GM21723 (cell line): ENCODE data around the gene RPL14.
"Not testable (repeated sequence)": the region's sequence is repeated elsewhere in the genome, so short reads cannot be mapped to it uniquely, and the experiment has no call there.

Source experiments
- ATAC-seq: cut with Tn5 transposase; IDR thresholded peaks from one replicate; pipeline ENCODE4 v1.9.1; 2021; ENCODE audit warnings: mild to moderate bottlenecking, moderate library complexity; ENCODE audit not compliant: unreplicated experiment

RPL14 gene

GRCh38 chr3:40461161-40461560 lies 4.0 kb downstream of the RPL14 start:
- no peak for ATAC-seq

DNA sequence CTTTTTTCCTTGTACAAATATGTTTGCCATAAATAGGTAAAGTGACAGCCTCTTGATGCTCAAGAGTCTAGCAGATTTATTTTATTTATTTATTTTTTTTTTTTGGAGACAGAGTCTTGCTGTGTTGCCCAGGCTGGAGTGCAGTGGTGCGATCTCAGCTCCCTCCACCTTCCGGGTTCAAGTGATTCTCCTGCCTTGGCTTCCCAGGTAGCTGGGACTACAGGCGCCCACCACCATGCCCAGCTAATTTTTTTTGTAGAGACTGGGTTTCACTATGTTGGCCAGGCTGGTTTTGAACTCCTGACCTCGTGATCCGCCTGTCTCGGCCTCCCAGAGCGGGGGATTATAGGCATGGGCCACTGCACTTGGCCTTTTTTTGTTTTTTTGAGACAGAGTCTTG lies 5.7 kb downstream of the RPL14 start:
- ATAC-seq, result not testable (repeated sequence)

DNA sequence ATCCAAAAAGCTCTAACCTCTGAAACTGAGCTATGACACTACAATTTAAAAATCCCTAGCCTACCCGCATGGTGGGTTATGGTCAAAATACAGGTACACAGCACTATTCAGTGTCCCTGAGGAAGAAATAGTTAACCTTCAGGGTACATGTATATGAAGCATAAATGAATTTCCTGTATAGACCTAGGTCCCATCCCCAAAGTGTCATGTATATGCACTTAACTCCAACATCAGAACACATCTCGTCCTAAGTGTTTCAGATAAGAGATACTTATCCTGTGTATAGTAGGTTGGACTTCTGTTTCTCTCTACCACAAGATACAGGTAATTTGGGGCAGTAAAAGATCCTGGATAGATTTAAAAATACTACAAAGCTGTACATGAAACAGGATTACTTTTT lies 6.4 kb downstream of the RPL14 start:
- no peak for ATAC-seq

DNA sequence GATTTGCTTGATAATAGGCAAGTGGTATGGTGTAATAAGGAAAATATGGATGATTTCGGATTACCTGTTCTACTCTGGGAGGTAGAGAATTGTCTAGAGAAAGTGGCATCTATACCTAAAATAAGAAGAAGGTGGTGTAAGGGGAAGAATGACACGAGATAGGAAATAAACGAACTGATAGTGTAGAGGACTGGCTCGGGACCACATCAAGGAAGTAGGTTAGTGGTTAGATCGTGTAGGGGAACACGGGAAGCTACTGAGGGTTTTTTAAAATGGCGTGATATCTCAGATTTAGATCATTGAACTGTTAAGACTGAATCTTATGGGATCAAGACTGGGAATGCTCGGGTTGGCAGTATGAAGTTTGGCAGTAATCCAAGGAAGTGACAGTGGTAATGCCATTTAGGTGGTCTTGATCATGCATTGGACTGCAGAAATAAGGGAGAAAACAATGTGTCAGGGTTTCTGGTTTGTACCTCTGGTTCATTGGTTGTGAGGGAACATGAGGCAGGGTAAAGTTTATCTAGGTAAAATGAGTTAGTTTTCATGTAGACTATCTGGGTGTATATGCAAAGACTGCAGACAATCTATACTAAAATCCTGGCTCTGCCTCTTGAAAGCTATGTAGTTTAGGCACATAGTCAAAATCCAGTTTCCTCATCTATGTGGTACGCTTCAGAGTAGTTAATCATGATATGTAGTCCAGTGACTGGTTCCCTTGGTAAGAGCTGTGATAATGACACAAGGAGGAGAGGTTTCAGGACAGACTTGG lies 7.4 kb downstream of the RPL14 start:
- ATAC-seq, result no peak

GRCh38 chr3:40465111-40465407 lies 7.9 kb downstream of the RPL14 start:
- ATAC-seq, result no peak

DNA sequence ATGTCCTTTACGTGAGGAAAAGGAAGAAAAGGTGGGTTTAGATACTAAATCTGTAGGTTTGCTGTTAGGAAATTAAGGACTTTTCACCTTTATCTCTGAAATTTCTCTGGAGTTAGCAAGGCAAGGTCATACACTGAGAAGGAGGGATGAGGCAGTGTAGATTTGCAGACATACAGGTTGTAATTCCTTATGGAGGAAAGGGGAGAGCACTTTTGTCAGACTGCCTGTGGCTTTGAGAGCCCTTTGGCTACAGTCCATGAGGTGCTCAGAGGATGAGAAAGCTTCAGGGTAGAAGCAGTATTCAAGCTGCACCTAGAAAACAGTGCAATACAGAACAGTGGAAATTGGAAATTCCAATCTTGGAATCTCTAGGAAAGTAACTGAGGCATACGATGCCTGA lies 8.3 kb downstream of the RPL14 start:
- no peak for ATAC-seq

GRCh38 chr3:40468018-40468417 lies 10.9 kb downstream of the RPL14 start:
- ATAC-seq, result no peak

GRCh38 chr3:40470701-40471100 lies 13.6 kb downstream of the RPL14 start:
- ATAC-seq, result no peak

DNA sequence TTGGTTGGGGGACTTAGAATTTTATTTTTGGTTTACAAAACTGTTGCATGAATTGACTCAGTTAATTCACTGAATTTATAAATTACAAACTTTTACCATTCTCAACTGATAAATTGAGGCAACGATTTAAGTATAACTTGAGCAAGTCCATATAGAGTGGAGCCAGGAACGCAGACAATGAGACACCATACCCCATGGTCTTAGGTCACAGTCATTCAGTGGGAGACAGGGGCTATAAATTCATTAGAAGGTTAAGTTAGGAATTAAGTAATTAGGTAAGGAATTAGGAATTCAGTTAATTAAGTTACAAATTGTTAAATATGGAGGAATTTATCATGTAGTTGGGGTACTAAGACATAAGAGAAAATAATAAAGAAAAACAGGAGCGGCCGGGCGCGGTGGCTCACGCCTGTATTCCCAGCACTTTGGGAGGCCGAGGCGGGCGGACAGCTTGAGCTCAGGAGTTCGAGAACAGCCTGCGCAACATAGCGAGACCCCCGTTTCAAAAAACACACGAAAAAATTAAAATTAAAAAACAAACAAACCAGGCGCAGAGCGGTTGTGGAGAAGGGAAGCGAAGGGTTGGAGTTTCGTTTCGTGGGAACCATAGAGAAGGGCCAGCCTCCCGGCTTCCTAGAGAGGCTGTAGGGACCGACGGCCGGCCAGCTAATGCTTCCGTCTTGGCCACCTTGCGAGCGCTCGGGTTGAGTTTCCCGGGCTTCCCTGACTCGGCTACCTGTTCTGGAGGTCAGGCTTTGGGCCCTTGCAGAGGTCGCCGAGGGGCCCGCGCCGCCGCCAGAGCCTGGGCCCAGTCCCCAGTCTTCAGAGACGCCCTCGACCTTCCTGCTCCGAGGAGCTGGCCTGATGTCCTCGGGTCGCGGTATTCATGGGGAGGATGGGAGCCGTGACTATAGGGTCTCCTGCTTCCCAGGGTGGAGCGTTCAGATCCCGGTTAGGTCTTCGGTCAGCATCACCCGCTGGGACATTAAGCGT lies 19.6 kb downstream of the RPL14 start, which contains the start of gene ZNF619:
ZNF619 (plus strand) TSS at position 645 of the 993 bp plus-strand sequence. CDS start 858 bp downstream, outside the sequence.
- peak; percentile 87 for ATAC-seq

DNA sequence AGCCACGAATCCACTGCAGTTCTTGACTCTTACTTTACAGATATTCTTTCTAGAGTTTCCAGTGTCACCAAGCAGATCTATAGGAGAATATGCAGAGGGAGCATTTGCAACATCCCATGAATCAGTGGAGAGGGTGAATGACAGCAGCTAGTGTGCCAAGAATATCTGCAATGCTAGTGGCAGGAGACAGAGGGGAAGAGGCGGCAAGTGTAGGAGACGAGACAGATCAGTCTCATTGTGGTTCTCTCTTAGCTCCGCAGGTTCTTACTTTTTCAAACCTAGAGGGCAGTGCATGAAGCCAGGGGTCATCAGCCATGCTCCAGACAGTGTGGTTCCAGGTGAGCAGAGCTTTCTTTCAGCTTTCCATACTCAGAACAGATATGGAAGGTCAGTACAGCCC lies 20.5 kb downstream of the RPL14 start:
- peak; percentile 17 for ATAC-seq

DNA sequence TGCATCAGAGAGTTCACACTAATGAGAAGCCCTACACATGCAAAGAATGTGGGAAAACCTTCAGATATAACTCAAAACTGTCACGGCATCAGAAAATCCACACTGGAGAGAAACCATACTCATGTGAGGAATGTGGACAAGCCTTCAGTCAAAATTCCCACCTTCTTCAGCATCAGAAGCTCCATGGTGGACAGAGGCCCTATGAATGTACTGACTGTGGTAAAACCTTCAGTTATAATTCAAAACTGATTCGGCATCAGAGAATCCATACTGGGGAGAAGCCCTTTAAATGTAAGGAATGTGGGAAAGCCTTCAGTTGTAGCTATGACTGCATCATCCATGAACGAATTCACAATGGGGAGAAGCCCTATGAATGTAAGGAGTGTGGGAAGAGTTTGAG lies 30.0 kb downstream of the RPL14 start:
- no peak for ATAC-seq

GRCh38 chr3:40490916-40491315 lies 33.8 kb downstream of the RPL14 start:
- no peak for ATAC-seq

DNA sequence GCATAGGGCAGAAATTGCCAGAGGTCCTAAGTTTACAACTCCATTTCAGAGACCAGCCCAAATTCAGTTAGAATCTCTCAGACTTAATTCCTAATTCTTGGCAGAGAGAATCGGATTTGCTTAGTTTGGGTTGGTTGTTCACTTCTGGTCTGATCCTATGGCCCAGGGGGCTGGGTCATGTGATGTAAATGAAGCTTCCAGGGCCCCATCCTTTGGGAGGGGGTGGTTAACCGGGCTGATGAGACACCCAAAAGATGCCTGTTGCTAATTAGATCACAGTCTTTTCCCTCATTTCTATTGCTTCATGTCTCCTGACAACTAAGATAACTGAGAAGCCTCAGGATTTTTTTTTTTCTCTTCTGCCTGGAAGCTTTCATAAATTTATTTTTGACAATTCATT lies 37.6 kb downstream of the RPL14 start:
- ATAC-seq, result no peak

GRCh38 chr3:40497288-40497687 lies 40.1 kb downstream of the RPL14 start:
- no peak for ATAC-seq

DNA sequence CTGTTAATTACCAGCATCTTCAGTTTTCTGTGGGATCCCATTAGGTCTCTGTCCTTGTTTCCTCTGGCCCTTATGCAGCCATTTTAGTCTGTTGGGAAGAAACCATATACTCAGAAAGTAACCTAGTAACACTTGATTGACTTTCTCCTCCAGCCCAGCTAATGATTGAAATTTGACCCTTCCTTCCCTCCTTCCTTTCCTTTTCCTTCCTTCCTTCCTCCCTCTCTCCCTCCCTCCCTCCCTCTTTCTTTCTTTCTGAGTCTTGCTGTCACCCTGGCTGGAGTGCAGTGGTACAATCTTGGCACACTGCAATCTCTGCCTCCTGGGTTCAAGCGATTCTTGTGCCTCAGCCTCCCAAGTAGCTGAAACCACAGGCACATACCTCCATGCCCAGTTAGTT lies 42.8 kb downstream of the RPL14 start:
- no peak for ATAC-seq

DNA sequence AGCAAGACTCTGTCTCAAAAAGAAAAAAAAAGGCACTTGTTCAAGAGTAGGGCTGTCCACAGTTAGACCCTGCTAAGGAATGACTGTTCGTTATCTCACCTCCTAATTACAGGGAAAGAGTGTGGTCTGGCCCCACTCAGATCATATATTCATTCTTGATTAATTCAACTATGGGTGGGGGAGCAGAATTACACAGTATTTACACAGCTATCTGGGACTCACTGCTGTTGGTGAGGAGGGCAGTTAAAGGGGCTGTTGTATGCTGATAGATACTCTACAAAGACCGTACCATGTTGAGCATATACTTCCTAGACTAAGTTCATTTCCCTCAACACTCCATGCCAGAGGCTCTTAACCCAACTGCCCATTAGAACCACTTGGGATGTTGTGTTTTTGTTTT lies 44.9 kb downstream of the RPL14 start:
- ATAC-seq, result no peak

DNA sequence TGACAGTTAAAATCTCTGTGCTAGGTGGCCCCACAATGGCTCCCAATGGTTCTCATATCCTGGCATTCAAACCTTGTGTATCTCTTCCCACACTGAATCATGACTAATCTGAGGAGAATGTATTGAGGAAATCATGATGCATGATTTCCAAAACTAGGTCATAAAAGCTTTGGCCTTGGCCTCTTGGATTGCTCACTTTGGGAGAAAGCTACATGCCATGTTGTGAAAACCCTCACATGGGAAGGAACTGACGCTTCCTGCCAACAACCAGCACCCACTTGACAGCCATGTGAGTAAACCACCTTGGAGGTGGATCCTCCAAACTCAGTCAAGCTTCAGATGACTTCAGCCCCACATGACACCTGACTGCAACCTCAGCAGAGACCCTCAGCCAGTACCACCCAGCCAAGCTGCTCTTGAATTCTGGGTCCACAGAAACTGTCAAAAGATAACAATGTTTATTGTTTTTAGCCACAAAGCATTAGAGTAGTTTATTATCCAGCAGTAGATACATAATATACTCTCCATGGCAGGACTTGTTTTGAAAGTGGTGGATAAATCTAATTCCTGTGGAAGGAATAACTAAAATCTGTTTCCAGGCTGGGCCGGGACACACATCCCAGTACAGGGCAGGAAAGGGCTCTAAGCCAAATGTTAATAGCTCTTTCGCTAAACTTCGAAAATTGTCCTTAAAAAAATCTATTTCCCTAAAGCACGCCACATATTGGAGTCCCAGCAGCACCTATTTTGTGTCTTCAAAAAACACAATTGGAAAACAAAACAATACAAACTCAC lies 47.7 kb downstream of the RPL14 start:
- no peak for ATAC-seq

DNA sequence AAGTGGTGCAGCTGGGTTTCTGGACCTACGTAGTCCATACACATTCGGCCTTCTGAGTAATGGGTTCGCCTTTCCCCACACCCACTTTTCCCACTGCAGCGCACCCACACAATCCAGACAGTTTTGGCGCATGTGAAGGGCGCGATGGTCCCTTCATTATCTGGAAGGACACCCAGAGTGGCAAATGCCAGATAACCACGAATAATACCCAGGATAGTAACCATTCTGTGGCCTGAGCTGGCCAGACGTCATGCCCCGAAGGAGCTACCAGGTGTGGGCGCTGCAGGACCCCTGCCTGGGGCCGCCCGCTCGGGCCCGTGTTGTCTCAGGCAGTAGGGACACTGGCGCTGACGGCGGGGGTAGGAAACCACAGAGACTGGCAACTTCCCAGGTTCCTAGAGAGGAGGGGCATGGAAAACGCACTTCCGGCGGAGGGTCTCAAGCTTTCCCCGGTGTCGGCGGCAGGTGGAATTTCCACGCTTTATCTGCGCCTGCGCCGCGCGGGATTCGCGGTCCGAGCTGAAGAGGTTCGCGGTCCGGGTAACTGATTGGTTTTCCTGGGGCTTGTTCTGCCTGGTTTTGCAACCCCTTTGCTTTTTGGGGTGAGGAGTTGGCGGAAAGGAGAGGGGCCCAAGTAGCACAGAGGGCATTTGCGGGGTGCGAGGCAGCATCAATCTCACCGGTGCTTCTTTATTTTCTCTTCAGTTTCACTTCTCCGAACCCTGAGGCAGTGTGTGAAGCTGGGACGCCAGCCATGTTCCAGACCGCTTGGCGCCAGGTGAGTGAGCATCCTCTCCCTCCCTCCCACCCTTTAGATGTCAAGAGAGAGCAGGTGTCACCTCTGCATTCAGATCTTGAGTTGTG lies 48.7 kb downstream of the RPL14 start, which contains the start of gene ZNF620:
ZNF620 (plus strand) TSS at position 441 of the 864 bp plus-strand sequence; CDS start at position 755, 314 bp downstream.
- peak; percentile 82 for ATAC-seq

DNA sequence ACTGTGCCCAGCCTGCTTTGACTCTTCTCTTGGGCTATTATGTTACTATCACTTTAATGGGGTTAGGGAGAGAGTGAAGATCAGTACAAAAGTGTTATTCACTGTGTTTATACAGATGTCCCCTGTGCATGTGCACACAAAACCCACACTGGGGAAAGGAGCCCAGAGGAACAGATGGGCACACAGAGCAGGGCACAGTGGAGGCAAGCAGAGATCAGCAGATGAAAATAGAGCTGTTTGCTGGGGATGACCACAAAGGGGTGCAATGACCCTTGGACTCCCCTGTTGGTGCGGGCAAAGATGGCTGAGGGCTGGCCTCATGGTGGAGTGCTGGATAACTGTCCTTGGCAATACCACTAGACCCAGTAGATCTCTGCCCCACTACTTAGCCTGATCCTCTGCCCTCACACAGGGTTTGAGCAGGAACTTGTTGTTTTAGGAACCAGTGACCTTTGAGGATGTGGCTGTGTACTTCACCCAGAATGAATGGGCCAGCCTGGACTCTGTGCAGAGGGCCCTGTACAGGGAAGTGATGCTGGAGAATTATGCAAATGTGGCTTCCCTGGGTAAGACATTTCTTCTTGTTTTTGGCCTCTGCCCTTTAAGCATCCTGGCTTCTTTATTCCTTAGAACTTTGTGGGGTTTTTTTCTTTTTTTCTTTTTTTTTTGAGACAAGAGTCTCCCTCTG lies 54.0 kb downstream of the RPL14 start:
- no peak for ATAC-seq

DNA sequence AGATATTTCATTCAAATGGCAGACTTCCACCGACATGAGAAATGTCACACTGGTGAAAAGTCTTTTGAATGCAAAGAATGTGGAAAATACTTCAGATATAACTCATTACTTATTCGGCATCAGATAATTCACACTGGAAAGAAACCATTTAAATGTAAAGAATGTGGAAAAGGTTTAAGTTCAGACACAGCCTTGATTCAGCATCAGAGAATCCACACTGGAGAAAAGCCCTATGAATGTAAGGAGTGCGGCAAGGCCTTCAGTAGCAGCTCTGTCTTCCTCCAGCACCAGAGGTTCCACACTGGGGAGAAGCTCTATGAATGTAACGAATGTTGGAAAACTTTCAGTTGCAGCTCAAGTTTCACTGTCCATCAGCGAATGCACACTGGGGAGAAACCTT lies 59.1 kb downstream of the RPL14 start:
- no peak for ATAC-seq
